A549 (cell line): ENCODE data around the gene BEST4. TPM values are rescaled to one million over a fixed set of nuclear protein-coding genes. Genes with fewer than 3 reads are reported as not detected.

Source experiments
- ATOH8 ChIP-seq: fragments of 250-450 bp; sonication (Bioruptor Pico); IDR thresholded peaks from 2 replicates; pipeline ENCODE4 v1.5.0; 2020; ENCODE audit warnings: low read depth, mild to moderate bottlenecking, moderate library complexity
- CEBPB ChIP-seq, 2 experiments: fragments of >200 bp in 1 of 2; sonication (Bioruptor Twin) in 1 of 2; formaldehyde crosslinking in 1 of 2; IDR thresholded peaks; 2 replicates each; pipeline ENCODE4 v1.6.1; 2012 to 2016
- CTCF ChIP-seq: fragments of >200 bp; sonication (Bioruptor Twin); formaldehyde crosslinking; IDR thresholded peaks from 3 replicates; pipeline ENCODE4 v1.5.1; 2016
- EHMT2 ChIP-seq: fragments of 200-600 bp; sonication (generic); IDR thresholded peaks from 2 replicates; pipeline ENCODE4 v1.6.1; 2016; ENCODE audit warnings: antibody characterized with exemption, low read depth, mild to moderate bottlenecking, moderate library complexity
- ESRRA ChIP-seq: fragments of 150-350 bp; IDR thresholded peaks from 2 replicates; pipeline ENCODE4 v1.6.1; 2014; ENCODE audit warnings: mild to moderate bottlenecking, low read length, borderline replicate concordance
- FOSB ChIP-seq: fragments of 250-450 bp; sonication (Bioruptor Pico); IDR thresholded peaks from 2 replicates; pipeline ENCODE4 v1.5.0; 2020; ENCODE audit warnings: mild to moderate bottlenecking, moderate library complexity
- FOXS1 ChIP-seq: fragments of 250-450 bp; sonication (Bioruptor Pico); IDR thresholded peaks from 2 replicates; pipeline ENCODE4 v1.5.0; 2020; ENCODE audit warnings: mild to moderate bottlenecking, moderate library complexity
- GATA3 ChIP-seq: IDR thresholded peaks from 2 replicates; pipeline ENCODE4 v1.6.1; 2012; ENCODE audit warnings: borderline replicate concordance
- HDAC2 ChIP-seq: fragments of 200-600 bp; sonication (generic); IDR thresholded peaks from 2 replicates; pipeline ENCODE4 v1.6.1; 2016
- HMGXB4 ChIP-seq: fragments of 250-450 bp; sonication (Bioruptor Pico); IDR thresholded peaks from 2 replicates; pipeline ENCODE4 v1.5.0; 2021; ENCODE audit warnings: mild to moderate bottlenecking, moderate library complexity, borderline replicate concordance
- HOXA7 ChIP-seq: fragments of 250-450 bp; sonication (Bioruptor Pico); IDR thresholded peaks from 2 replicates; pipeline ENCODE4 v1.5.0; 2020; ENCODE audit warnings: mild to moderate bottlenecking, moderate library complexity
- HOXB13 ChIP-seq: fragments of 250-450 bp; sonication (Bioruptor Pico); IDR thresholded peaks from 2 replicates; pipeline ENCODE4 v1.5.0; 2020; ENCODE audit warnings: low read depth, mild to moderate bottlenecking, moderate library complexity
- MAX ChIP-seq: IDR thresholded peaks from 2 replicates; pipeline ENCODE4 v1.6.1; 2012
- NR3C1 ChIP-seq: fragments of >200 bp; sonication (Bioruptor Twin); formaldehyde crosslinking; IDR thresholded peaks from 3 replicates; pipeline ENCODE4 v1.6.1; 2017
- PBX3 ChIP-seq: IDR thresholded peaks from 2 replicates; pipeline ENCODE4 v1.6.1; 2012
- PHF8 ChIP-seq: fragments of 200-600 bp; sonication (generic); IDR thresholded peaks from 2 replicates; pipeline ENCODE4 v1.6.1; 2016; ENCODE audit warnings: low read depth, mild to moderate bottlenecking, antibody characterized with exemption, moderate library complexity, borderline replicate concordance
- RAD21 ChIP-seq, 2 experiments: fragments of >200 bp in 1 of 2; sonication (Bioruptor Twin) in 1 of 2; formaldehyde crosslinking in 1 of 2; IDR thresholded peaks in 1 of 2; conservative IDR thresholded peaks in 1 of 2; 2 replicates in 1 of 2; 3 replicates in 1 of 2; pipeline ENCODE4 v1.6.1; 2012 to 2018; ENCODE audit warnings: inconsistent platforms in 1 of 2
- RFX5 ChIP-seq: fragments of 450-650 bp; IDR thresholded peaks from 2 replicates; pipeline ENCODE4 v1.7.1; 2014; ENCODE audit warnings: antibody characterized with exemption, mild to moderate bottlenecking, moderate library complexity
- SMC3 ChIP-seq: fragments of >200 bp; sonication (Bioruptor Twin); formaldehyde crosslinking; IDR thresholded peaks from 3 replicates; pipeline ENCODE4 v1.6.1; 2018; ENCODE audit warnings: inconsistent platforms
- SREBF2 ChIP-seq: fragments of 450-650 bp; IDR thresholded peaks from 2 replicates; pipeline ENCODE4 v1.6.1; 2014; ENCODE audit warnings: mild to moderate bottlenecking, moderate library complexity
- ZC3H11A ChIP-seq: fragments of 450-650 bp; IDR thresholded peaks from 2 replicates; pipeline ENCODE4 v1.6.1; 2014; ENCODE audit warnings: antibody characterized with exemption, mild to moderate bottlenecking
- ZFP36 ChIP-seq: fragments of 450-650 bp; IDR thresholded peaks from 2 replicates; pipeline ENCODE4 v1.6.1; 2014; ENCODE audit warnings: borderline replicate concordance; ENCODE audit not compliant: partially characterized antibody
- ZNF302 ChIP-seq: fragments of 250-450 bp; sonication (Bioruptor Pico); IDR thresholded peaks from 2 replicates; pipeline ENCODE4 v1.9.0; 2021; ENCODE audit warnings: inconsistent platforms, mild to moderate bottlenecking, moderate library complexity
- polyA plus RNA-seq, 4 experiments: library from polyadenylated mRNA; depleted of rRNA in 3 of 4; stranded (reverse); fragments of >200 nt; fragmentation: RNase III in 1 of 4; extraction: RNeasy Plus Mini Kit Qiagen cat#74134 plus additional on column Dnase treatment in 1 of 4; gene quantifications; 2 replicates in 3 of 4; 3 replicates in 1 of 4; pipeline ENCODE4 v1.2.3, GENCODE V29; 2011 to 2017

The BEST4 gene
- polyA plus RNA-seq, 2 of the 4 experiments (the other 2 are of a cell fraction) = 0.08 to 0.09 TPM

GRCh38 chr1:44807364-44808062, 19.5 kb upstream of the BEST4 start (continued):
- TF ChIP-seq ZC3H11A (no peak), PBX3 (peak; percentile 74), MAX (peak; percentile 97), HOXB13 (CRISPR knock-in tag) (peak; percentile 82), ATOH8 (peak; percentile 73), HOXA7 (CRISPR knock-in tag) (0 out of 2 replicates have a peak, but pooled peaks have one; percentile 6), HDAC2 (no peak), SREBF2 (no peak), FOSB (CRISPR knock-in tag) (peak; percentile 81; the same call in 1 of the 2 replicates), EHMT2 (no peak), NR3C1 (no peak), RAD21 (conservative IDR thresholded peaks at IDR 0.05 in 1 of 2, IDR thresholded peaks at IDR 0.05 in 1 of 2) (no peak; a peak in 1 of 5 replicates), RFX5 (peak; percentile 94), CTCF (no peak), SMC3 (no peak), ZFP36 (no peak), PHF8 (no peak), FOXS1 (CRISPR knock-in tag) (no peak), GATA3 (peak; percentile 40; the same call in 1 of the 2 replicates), ZNF302 (CRISPR knock-in tag) (peak; percentile 89), HMGXB4 (no peak), ESRRA (peak; percentile 72; the same call in 1 of the 2 replicates), CEBPB (IDR thresholded peaks at IDR 0.05) (peak in 1 of 2 experiments; percentile 3; a peak in 1 of 4 replicates)
